COLO829 (cell line): ENCODE results near the gene HSPA12B.

ENCODE experiments used
- DNase-seq: peaks from one replicate; pipeline ENCODE4 v3.0.0; 2012; ENCODE audit warnings: low spot score

The HSPA12B gene, protein sequence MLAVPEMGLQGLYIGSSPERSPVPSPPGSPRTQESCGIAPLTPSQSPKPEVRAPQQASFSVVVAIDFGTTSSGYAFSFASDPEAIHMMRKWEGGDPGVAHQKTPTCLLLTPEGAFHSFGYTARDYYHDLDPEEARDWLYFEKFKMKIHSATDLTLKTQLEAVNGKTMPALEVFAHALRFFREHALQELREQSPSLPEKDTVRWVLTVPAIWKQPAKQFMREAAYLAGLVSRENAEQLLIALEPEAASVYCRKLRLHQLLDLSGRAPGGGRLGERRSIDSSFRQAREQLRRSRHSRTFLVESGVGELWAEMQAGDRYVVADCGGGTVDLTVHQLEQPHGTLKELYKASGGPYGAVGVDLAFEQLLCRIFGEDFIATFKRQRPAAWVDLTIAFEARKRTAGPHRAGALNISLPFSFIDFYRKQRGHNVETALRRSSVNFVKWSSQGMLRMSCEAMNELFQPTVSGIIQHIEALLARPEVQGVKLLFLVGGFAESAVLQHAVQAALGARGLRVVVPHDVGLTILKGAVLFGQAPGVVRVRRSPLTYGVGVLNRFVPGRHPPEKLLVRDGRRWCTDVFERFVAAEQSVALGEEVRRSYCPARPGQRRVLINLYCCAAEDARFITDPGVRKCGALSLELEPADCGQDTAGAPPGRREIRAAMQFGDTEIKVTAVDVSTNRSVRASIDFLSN

DNA sequence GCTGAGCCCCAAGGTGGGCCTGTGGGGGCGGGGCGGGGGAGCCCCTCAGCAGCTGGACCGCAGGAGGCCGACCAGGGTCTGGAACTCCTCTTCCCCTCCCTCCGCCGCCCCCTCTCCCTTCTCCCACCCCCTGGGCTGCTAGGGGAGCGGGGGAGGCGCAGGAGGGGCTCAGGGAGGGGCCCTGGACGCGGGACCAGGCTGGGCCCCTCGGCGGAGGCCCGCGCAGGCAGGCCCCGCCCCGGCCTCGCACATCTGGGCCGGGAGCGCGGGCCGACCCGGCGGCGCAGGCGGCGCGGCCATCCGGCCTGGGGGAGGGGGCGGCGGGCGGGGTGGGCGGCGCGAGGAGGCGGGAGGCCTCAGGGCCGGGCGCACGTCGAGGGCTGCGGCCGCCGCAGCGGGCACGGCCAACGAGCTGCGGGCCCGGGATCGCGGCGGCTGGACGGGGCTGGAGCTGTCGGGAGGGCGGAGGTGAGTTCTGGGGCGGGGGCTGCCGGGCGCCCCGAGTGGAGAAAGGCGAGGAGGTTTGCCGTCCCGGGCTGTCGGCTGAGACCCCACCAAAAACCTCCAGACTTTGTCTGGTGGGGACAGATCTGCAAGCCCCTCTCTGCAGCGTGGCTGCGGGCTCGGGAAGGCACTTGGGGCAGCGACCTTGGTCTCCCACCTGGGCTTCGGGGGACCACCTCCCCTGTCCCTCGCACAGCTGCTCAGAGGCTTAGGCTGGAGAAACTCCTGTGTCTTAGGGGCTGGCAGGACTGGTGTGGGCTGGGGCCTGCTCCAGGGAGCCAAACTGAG, at the start of gene HSPA12B:
HSPA12B (plus strand) TSS at position 359 of the 792 bp plus-strand sequence. CDS start 5,990 bp downstream, outside the sequence.
- DNase-seq: no peak

DNA sequence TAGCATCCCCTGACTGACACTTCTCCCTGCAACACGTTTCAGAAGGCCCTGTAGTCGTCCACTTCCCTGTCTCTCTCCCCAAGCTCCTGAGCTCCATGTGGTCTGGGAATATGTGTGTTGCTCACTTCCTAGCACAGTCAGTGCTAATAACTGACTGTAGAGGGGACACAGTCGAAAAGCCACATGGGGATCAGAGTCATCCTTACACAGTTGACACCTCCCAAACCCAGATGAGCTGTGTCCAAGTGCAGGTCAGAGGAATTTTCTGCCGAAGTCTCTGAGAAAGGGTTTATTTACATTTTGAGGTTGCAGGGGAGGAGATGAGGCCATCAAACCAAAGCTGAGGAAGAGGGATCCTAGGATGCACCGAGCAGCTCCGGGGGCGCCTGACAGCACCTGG, 47.1 kb upstream of the HSPA12B start:
- DNase-seq: no peak

DNA sequence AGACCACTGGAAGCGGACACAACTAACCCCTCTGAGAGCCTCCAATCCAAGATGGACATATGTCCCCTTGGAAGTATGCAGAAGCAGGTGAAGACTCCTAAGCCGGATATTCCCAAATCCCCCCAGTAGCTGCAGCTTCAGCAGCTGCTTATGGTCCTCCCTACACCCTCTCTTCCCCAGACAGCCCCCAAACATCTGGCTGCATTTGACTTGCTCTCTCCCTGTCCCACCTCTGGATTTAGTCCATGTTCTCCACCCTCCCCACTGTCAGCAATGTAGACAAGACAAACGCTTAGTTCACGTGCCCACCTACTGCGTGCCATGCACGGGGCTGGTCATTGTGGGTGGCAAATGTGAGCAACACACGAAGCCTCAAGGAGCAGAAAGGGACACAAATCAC, 46.1 kb upstream of the HSPA12B start:
- DNase-seq: no peak

DNA sequence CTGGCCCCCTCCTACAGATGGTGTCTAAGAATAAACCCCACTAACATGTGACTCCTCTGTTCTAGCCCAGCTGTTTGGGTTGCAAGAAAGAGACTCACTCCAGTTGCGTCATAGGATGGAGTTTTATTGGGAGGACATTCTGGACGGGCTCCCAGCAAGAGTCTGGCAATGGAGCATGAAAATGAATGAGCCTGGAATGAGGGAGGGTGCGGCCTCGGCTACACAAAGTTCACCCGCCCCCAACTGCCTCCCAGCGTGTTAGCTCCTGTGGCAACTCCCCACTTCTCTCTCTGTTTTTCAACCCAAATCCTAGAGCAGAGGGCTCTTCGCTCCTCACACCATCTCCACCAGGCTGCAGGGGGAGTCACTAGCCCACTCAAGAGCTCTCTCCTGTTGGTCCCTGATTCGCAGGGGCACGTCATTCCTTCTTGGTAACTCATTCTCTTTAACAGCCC, 45.6 kb upstream of the HSPA12B start:
- DNase-seq: no peak

DNA sequence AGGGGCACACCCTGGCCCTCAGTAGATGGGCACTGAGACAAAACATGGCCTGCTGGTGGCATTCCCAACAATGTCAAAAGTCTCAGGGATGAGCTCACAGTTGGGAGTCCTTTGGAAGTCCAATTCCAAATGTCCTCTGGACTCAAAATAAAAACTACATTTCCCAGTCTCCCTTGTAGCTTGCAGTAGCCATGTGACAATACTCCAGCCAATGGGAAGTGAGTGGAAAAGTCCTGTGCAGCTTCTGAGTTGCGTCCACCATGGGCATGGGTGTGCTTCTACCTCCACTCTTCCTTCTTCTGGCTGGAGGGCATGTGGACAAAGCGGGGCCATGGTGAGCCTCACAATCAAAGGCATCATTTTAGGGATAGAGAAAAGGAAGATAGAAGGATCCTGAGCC, 44.8 kb upstream of the HSPA12B start:
- DNase-seq: peak; percentile 58

DNA sequence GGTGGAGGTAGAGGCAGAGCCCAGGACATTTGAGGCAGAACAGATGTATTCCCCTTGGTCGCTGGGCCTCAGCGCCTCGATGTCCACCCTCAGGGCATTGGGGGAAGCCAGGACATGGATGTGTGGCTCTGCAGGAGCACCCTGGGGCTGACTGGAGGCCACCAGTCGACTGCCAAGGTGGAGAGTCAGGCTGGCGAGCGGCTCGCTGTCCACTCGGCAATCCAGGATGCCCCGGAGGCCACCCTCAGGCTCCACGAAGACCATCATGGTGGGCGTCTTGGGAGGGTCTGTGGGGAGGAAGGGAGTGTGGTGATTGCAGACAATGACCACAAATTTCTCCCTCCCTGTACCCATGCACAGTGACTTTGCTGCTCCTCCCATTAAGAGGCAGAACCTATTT, 42.5 kb upstream of the HSPA12B start:
- no peak for DNase-seq

DNA sequence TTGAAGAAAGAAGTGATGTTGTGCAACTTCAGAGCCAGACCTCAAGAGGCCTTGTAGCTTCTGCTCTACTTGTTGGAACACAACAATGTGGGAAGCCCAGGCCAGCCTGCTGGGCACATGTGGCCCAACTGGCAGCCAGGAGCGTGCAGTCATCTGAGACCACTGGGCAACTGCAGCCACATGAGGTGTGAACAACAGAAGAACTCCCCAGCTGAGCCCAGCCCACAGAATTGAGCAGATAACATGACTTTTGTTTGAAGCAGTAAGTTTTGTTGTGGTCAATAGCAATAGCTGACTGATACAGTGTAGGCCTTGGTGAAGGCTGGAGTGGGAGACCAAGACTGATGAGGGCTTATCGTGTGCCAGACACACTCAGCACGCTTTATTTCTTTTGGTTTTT, 42.1 kb upstream of the HSPA12B start:
- DNase-seq: no peak

DNA sequence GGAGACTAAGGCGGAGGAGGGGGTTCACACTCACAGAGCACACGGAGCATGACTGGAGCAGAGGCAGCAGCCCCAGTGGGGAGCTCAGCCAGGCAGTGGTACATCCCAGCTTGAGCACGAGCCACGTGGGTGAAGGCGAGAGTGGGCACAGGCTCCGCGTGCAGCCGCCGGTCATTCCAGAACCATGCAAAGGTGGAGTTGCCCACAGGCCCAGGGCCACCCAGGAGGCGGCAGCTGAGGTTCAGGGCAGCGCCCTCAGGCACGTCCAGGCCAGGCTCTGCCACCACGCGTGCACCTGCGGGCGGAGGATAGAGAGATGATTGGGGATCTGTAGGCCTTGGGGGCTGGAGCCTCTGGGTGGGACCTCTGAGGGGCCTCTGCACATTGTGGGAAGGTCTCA, 41.2 kb upstream of the HSPA12B start:
- no peak for DNase-seq

DNA sequence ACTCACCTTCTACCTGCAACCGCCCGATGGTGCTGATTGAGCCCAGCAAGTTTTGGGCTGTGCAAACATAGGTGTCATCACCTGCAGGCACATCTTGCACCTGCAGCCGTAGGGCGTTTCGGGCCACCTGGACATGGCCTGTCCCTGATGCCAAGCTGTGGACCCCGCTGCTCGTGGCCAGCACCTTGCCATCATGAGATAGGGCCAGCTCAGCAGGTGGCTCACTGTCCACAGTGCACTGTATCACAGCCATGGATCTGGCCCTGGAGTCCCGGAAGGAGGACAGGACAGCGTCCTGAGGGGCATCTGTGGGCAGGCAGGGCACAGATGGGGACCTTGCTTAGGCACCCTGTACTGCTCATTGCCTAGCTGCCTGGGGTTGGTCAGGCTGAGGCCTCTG, 40.6 kb upstream of the HSPA12B start:
- DNase-seq: no peak

DNA sequence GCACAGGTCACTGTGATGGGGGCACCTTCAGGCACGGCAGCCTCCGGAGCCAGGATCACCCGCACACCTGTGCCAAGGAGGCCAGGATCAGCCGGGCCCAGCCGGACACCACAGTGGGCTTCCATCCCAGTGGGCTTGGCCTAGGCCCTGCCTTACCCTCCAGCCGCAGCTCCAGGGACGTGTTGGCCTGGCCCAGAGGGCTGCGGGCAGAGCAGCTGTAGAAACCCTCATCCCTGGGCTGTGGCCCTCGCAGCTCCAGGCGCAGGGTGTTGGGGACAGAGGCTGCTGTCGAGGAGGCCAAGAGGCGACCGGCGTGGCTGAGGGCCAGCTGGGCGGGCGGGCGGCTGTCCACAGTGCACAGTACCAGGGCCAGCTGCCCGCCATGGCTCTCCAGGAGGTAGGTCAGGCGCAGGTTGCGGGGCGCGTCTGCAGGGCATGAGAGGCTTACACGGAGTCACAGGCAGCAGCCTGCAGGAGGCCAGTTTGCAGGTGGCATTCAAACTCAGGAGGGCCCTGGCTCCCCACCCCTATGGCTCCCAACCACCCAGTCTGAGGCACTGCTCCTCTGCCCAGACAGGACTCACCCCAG, 39.7 kb upstream of the HSPA12B start:
- no peak for DNase-seq

DNA sequence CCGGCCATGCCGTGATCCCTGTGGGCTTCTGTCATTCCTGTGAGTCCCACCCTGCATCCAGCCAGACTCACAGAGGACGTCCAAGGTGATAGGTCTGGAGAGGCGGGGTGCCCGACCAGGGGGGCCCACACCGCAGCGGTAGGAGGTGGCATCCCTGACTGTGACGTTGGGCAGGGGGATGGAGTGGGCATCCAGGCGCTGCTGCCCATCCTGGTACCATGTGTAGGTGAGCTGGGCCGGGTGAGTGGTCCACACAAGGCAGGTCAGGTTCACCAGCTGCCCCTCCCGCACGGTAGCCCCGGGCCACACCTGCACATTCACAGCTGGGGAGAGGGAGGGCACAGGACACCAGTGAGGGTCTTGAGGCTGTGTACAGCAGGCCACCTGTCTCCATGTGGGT, 39.1 kb upstream of the HSPA12B start:
- no peak for DNase-seq

DNA sequence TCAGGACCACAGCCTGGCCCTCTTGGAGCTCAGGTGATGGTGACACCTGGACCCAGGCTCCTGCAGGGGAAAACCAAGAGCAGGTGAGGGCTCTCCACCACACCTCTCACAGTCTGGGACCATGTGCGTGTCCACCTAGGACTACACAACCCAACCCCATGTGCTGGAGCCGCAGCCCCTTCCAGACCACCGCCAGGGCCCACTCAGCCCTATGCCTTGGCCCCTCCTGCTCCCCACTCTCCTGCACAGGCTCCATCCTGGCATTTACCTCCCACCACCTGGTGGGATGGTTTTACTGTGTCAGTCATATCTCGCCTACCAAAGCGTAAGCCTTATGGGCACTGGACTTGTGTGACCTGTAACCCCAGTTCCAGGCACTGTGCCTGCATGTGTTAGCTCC, 37.6 kb upstream of the HSPA12B start:
- no peak for DNase-seq

DNA sequence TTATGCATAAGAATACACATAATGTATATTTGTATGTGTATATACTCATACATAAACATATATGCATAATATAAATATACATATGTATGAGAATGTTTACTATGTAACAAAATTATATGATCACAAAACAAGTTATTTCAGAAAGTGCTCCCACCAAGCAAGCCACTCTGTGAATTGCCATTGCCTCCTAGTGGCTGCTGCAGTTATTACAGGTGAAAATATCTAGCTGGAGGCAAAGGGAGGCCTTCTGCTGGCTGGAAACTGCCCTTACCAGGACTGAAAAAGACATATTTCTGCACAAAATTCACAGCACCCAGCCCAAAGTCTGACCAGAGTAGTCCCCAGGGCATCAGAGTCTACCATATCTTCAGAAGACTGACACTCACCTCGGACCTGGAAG, 36.3 kb upstream of the HSPA12B start:
- DNase-seq: no peak

DNA sequence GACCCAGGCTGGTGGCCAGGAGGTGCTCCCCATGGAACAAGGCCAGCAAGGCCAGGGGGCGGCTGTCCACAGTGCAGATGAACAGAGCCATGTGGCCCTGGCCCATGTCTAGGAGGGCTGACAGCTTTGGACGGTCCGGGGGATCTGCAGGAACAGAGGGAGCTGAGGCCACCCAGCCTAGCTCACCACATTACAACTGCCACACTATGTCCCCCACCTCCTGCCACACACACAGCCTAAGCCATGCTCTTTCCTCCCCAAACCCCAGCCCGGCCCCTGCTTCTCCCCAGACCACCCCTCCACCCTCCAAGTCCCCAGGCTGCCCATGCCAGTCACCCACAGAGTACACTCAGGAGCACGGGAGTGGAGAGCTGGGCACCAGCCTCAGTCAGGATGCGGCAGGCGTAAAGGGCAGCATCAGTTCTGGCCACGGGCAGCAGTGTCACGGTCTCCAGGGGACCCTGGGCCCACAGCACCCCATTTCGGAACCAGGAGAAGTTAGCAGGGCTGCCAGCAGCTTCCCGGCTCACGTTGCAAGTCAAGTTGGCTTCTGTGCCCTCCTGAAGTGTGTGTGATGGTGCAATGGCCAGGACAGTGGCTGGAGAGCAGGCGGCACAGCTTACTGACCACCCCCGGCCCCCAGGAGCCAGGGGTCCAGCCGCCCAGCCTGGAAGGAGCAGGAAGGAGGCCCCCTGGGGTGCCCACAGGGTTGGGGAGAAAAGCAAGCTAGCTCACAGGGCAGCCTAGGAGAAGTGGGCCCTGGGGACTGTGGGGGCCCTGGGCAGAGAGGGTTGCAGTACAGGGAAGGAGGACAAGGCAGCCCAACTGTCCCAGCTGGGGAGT, 35.5 kb upstream of the HSPA12B start:
- no peak for DNase-seq

DNA sequence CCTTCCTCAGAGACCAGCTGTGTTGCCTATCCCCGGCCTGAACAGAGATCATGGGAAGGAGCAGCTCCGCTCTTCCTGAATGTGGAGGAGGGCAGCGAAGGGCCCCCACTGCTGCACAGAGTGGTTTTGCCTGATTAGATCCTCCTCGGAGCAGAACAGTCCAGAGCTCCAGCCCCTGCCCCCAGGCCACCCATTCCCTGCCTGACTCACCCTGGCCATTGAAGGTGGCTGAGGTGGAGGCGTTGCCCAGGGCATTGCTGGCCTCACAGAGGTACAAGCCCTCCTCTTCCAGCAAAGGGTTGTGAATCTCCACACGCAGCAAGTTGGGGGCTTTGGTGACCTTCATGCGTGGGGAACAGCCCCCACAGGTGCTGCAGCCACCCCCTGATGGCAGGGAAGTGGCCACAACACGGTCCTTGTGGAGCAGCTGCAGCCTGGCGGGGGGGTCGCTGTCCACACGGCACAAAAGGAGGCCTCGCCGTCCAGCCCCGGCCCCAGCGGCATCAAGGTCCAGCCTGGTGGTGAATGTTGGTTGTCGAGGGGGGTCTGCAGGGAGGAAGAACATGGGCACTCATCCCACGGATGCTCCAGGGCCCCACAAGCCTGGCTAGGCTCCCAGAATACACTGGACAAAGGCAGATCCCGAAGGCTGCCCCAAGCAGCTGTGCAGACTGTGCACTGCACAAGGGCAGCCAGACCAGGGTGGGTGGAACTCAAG, 34.7 kb upstream of the HSPA12B start:
- DNase-seq: no peak

DNA sequence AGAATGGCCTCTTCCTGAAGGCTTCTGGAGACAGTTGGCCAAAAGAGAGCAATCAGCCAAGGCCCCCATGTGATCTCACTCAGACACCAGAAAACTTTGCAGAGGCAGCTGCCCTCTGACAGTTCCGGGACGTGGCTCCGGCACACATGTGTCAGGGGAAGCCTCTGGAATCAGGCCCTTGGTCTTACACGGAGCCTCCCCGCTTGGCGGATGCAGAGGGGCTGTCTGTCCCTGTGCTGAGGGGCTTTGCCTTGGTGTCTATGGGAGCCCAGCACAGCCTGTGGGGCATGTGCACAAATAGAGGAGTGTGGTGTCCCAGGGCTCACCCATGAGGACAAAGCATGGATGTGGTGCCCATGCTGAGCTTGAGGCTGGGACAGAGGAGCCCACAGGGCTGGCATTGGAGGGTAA, 33.9 kb upstream of the HSPA12B start:
- no peak for DNase-seq

DNA sequence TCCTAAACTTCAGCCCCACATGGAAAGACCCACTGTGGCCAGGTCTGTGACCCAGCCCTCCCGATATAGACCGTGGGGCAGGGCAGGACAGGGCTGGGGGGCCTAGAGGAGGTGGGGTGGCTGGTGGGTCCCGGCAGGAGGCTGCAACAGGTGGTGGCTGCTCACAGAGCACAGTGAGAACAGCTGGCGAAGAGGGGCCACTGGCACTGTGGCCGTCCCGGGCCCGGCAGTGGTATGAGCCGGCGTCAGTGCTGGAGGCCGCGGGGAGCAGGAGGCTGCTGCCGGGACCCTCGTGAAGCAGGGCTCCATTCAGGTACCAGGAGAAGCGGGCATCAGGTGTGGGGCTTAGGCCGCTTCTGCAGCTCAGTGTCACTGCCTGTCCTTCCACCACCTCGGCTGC, 33.4 kb upstream of the HSPA12B start:
- DNase-seq: no peak

DNA sequence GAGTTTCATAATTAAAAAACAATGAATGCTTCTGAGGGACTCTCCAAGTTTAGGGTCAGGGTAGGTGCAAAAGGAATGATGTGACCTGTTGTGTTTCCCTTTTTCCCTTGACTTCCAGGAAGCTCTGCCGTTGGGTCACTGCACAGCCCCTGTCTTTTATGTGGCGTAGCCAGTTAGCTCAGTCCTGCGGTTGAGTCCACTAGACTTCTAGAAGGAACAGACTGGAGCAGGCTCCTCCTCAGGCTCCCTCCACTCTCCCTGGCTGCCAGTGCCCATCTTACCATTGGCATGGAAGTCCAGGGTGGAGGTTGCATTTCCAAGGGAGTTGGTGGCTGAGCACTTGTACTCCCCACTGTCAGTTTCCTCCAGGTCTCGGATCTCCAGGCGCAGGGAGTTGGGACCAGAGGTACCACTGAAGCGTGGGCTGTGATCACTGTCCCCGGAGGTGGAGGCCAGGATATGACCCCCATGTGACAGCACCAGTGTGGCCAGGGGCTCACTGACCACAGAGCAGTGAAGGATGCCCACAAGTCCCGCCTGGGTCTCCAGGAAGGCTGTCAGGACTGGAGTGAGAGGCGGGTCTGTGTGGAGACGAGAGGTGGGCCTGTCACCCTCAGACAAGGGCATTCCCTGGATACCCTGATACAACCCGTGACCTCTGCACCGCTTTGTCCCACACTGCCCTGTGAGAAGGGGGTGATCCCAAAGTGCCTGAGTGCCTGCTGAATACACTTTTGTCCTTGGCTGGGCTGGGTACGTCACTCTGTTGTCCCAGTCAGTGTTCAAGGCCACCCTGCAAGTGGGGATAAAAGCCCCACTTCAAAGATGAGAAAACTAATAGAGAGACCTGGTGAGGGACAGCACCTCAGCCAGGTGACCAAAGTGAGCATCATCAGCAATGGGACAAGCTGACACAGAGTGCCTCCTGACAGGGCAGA, 31.2 kb upstream of the HSPA12B start:
- DNase-seq: no peak

DNA sequence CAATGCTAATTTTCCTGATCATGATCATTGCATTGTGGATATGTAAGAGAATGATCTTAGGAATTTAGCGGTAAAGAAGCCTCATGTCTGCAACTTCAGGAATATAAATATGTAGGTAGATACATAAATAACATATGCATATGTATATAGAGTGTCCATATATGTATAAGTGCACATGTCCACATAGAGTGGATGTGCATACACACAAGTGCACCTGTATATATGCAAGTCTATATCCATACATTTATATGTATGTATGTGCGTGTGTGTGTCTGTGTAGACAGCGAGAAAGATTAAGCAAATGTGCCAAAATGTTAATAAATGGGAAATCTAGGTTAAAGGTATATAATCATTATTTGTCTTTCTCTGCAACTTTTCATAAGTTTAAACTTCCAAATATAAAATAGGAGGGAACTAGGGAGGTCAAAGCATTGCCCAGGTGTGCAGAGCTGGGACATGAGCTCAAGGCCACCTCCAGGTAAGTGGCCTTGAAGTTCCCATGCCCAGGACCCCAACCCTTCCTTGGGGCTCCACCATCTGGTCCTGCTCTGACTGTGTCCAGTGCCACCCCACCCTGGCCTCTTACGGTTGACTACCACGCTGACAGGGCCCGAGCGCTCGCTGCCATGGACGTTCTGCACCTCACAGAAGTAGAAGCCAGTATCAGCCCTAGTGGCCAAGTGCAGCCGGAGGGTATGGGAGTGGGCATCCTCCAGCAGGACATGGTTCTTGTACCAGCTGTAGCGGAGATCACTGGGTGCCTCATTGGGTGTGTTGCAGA, 29.7 kb upstream of the HSPA12B start:
- DNase-seq: no peak
